Heart left ventricle (tissue), 16 donors: ENCODE results near the gene SLC66A2. TPM values are rescaled to one million over a fixed set of nuclear protein-coding genes. Genes with fewer than 3 reads are reported as not detected.
"Not testable (repeated sequence)": the region's sequence is repeated elsewhere in the genome, so short reads cannot be mapped to it uniquely, and the experiment has no call there.

Experiments used
- ATAC-seq, 4 donors: fragments of 200-7000 bp; cut with Tn5 transposase; one replicate each; pipeline ENCODE4 v1.9.1; 2020 to 2022; ENCODE audit warnings: moderate library complexity in 4 of 4, mild to moderate bottlenecking in 3 of 4, moderate number of reproducible peaks in 1 of 4
- DNase-seq, 5 donors: peaks; one replicate each; pipeline ENCODE4 v3.0.0-alpha.2; 2020
- H3K27ac ChIP-seq, 12 donors: fragments of 200-600 bp; sonication (generic) in 4 of 12; one replicate each; pipeline versions ENCODE4 v1.5.0 to v1.8.0; 2016 to 2022; ENCODE audit warnings: mild to moderate bottlenecking in 2 of 12
- H3K27me3 ChIP-seq, 9 donors: fragments of 200-600 bp; sonication (generic) in 2 of 9; one replicate each; pipeline versions ENCODE4 v1.5.1 to v1.8.0; 2016 to 2022; ENCODE audit warnings: mild to moderate bottlenecking in 3 of 9
- H3K36me3 ChIP-seq, 9 donors: fragments of 200-600 bp; sonication (generic) in 2 of 9; one replicate each; pipeline versions ENCODE4 v1.5.0 to v1.8.0; 2018 to 2022; ENCODE audit warnings: mild to moderate bottlenecking in 2 of 9
- H3K4me1 ChIP-seq, 12 donors: fragments of 200-600 bp; sonication (generic) in 4 of 12; one replicate each; pipeline versions ENCODE4 v1.5.0 to v1.8.0; 2016 to 2022; ENCODE audit warnings: mild to moderate bottlenecking in 3 of 12
- H3K4me3 ChIP-seq, 12 donors: fragments of 200-600 bp; sonication (generic) in 4 of 12; one replicate each; pipeline versions ENCODE4 v1.5.0 to v1.8.0; 2017 to 2022; ENCODE audit warnings: mild to moderate bottlenecking in 9 of 12, moderate library complexity in 4 of 12
- H3K9me3 ChIP-seq, 12 donors: fragments of 200-600 bp; sonication (generic) in 4 of 12; one replicate each; pipeline versions ENCODE4 v1.5.0 to v1.8.0; 2016 to 2022; ENCODE audit warnings: mild to moderate bottlenecking in 1 of 12
- POLR2A ChIP-seq, 2 donors: fragments of 450-650 bp; IDR thresholded peaks; one replicate each; pipeline ENCODE4 v1.6.1; 2017; ENCODE audit warnings: antibody characterized with exemption in 2 of 2, mild to moderate bottlenecking in 2 of 2, moderate library complexity in 2 of 2
- WGBS, 4 donors: extraction: QIAGEN DNeasy Blood & Tissue Kit in 2 of 4; methylation state at CpG; one replicate each; pipeline versions ENCODE4 v1.1.5 to v1.1.7; 2013 to 2018; 5-methylcytosine and 5-hydroxymethylcytosine counted together
- intact Hi-C, 10 donors: fragments of 100-400 bp; cut with DNase I; formaldehyde crosslinking; loops; one replicate each; pipeline versions ENCODE4 v1.11.1 to v1.14.2; 2022
- polyA plus RNA-seq, 2 donors: library from polyadenylated mRNA; stranded (reverse); fragments of 200-250 nt; gene quantifications; one replicate each; pipeline ENCODE4 v1.2.3, GENCODE V29; 2013
- total RNA-seq, 9 donors: library from RNA; depleted of rRNA in 2 of 9; stranded (reverse); fragments of >200 nt in 2 of 9; fragmentation: NEBNext Ultra II Directional in 3 of 9; extraction: Animal tissue kit (Norgen Biotek cat#: 25700) in 3 of 9; gene quantifications; one replicate each; pipeline versions ENCODE4 v1.1.0 to v1.2.4, GENCODE V29; 2016 to 2023
- TF ChIP-seq, protein P1 (sequence below), 12 donors: fragments of 200-600 bp; sonication (generic) in 4 of 12; IDR thresholded peaks; one replicate each; pipeline versions ENCODE4 v1.5.0 to v1.8.0; 2018 to 2022; ENCODE audit warnings: antibody characterized with exemption in 12 of 12, mild to moderate bottlenecking in 5 of 12
- donor health status: ischemic (EF 13 %, LVEDD 7.1; RV severe dilation, severe dysfunction).
- donor health status: healthy with polysubstance abuse.
- donor health status: DM: no; HTN: yes; CAD: no.
- donor health status: DM: no; HTN: no; CAD: no.
- donor health status: ischemic (EF 25% LVEDD 6.9; RV normal size, moderate dysfunction).
- donor health status: ischemic (EF 25% LVEDD 5.7; RV mildly dilated, moderate dysfunction).
- donor health status: healthy.
- donor health status: DM: yes; HTN: yes; CAD: no.
- donor health status: ischemic (EF 35%, LVEDD 5.7; RV mildly dilated, moderate dysfunction).
- donor health status: nonischemic (EF 11% LVEDD 7.7; RV severe dilation, severe dysfunction).
- donor health status: DM: yes; HTN: yes; CAD: no.
- donor health status: PGD.
- donor health status: ischemic (EF 29% LVEDD 5.4; RV normal size, mild dysfunction).
- donor health status: nonischemic (EF 23%, LVEDD 6.1; RV moderate dilation, normal function).

The SLC66A2 gene
- total and polyA plus RNA-seq, 11 donors = 19.7 to 33.4 (median 26.6) TPM

DNA sequence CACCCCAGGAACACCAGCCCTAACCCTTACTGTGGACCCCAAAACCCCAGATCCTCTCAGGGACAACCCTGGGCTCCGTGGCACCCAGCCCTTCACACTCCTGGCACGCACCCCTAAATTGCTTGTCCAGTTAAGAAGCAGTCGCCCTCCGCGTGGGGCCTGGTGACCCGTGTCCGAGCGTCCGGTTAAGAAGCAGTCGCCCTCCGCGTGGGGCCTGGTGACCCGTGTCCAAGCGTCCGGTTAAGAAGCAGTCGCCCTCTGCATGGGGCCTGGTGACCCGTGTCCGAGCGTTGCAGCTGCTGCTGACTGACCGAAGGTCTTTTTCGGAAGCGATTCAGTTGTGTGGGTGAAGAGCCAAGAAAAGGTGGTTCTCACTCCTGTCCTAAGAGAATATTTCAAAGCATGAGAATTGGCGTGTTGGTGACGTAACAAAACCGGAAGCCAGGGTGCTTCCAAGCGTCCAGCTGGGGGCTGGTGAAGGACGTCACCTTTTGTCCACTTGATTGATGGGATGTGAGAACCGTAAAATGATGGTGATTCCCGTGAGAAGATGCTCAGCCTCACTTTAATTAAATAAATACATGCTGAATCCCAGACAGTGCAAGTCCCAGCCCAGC is 83.2 kb downstream of the SLC66A2 start:
- peaks cover 0 to 1% (median 0%) of the 10 kb centered on the region in 12 donors for H3K9me3 ChIP-seq
- H3K27me3 ChIP-seq = peaks cover 0 to 27% (median 0%) of the 10 kb centered on the region in 9 donors
- TF ChIP-seq, protein P1, sequence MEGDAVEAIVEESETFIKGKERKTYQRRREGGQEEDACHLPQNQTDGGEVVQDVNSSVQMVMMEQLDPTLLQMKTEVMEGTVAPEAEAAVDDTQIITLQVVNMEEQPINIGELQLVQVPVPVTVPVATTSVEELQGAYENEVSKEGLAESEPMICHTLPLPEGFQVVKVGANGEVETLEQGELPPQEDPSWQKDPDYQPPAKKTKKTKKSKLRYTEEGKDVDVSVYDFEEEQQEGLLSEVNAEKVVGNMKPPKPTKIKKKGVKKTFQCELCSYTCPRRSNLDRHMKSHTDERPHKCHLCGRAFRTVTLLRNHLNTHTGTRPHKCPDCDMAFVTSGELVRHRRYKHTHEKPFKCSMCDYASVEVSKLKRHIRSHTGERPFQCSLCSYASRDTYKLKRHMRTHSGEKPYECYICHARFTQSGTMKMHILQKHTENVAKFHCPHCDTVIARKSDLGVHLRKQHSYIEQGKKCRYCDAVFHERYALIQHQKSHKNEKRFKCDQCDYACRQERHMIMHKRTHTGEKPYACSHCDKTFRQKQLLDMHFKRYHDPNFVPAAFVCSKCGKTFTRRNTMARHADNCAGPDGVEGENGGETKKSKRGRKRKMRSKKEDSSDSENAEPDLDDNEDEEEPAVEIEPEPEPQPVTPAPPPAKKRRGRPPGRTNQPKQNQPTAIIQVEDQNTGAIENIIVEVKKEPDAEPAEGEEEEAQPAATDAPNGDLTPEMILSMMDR (IDR thresholded peaks at IDR 0.05) = no peak
- TF ChIP-seq POLR2A (IDR thresholded peaks at IDR 0.05) = no peak
- H3K4me3 ChIP-seq = no peak overlapping the region
- H3K27ac ChIP-seq = no peak overlapping the region
- no peaks in the 10 kb centered on the region for H3K4me1 ChIP-seq
- ATAC-seq (no peak), DNase-seq (no peak)
- intact Hi-C loops = no loop called here
- 89 to 93% (median 92%) methylated on average over 26 to 29 of the region's 29 CpGs for WGBS, 4 donors
- H3K36me3 ChIP-seq = no peaks in the 10 kb centered on the region

DNA sequence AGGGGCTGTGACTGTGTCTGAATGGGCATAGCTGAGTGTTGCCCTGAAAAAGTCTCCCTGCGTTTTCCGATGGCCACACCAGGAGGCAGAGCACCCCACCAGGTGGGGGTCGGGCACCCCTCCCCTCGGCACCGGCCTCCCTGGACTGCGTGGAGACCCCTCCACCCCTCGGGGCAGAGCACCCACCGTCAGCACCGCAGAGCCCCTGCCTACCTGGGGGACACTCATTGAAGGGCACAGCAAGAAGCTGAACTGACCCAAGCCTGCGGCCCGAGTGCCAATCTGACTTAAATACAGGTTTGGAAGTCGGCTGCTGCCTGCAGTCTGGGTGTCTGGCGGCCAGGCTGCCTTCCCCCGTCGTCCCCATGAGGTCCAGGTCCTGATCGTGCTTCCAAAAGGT is 83.8 kb downstream of the SLC66A2 start:
- no peak for TF ChIP-seq POLR2A (IDR thresholded peaks at IDR 0.05)
- TF ChIP-seq, protein P1 (IDR thresholded peaks at IDR 0.05) = no peak
- WGBS, 4 donors = 80 to 83% (median 81%) methylated on average over 7 to 16 of the region's 16 CpGs
- Histone ChIP-seq H3K9me3 (peaks cover 0 to 7% (median 0%) of the 10 kb centered on the region in 12 donors), H3K4me3 (no peak overlapping the region), H3K4me1 (no peaks in the 10 kb centered on the region), H3K27ac (no peak overlapping the region), H3K27me3 (peaks cover 0 to 29% (median 4%) of the 10 kb centered on the region in 9 donors), H3K36me3 (no peaks in the 10 kb centered on the region)
- DNase-seq (no peak), ATAC-seq (no peak)
- intact Hi-C loops = no loop called here

DNA sequence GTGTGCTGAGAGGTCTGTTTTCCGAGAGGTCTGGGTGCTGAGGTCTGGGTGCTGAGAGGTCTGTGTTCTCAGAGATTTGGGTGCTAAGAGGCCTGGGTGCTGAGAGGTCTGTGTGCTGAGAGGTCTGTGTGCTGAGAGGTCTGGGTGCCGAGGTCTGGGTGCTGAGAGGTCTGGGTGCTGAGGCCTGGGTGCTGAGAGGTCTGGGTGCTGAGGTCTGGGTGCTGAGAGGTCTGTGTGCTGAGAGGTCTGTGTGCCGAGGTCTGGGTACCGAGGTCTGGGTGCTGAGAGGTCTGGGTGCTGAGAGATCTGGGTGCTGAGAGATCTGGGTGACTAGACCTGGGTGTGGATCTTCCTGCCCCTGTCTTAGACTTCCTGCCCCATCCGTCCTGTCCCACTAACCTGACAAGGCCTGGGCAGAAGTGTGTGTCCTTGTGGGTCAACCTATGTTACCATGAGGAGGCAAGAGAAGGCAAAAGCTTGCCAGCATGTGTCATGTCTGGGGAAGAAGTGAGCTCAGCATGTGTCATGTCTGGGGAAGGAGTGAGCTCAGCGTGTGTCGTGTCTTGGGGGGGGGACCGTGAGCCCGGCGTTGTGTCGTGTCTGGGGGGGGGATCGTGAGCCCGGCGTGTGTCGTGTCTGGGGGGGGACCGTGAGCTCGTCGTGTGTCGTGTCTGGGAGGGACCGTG is 84.4 kb downstream of the SLC66A2 start:
- TF ChIP-seq POLR2A (IDR thresholded peaks at IDR 0.05) = no peak
- TF ChIP-seq, protein P1 (IDR thresholded peaks at IDR 0.05) = no peak
- Histone ChIP-seq H3K4me3 (no peak overlapping the region), H3K4me1 (no peaks in the 10 kb centered on the region), H3K36me3 (no peaks in the 10 kb centered on the region), H3K27ac (no peak overlapping the region), H3K27me3 (peaks cover 0 to 30% (median 4%) of the 10 kb centered on the region in 9 donors), H3K9me3 (peaks cover 0 to 14% (median under 1%) of the 10 kb centered on the region in 12 donors)
- ATAC-seq (no peak), DNase-seq (no peak)
- WGBS, 4 donors = 83 to 88% (median 87%) methylated on average over 20 of the region's 20 CpGs
- intact Hi-C loops = no loop called here

DNA sequence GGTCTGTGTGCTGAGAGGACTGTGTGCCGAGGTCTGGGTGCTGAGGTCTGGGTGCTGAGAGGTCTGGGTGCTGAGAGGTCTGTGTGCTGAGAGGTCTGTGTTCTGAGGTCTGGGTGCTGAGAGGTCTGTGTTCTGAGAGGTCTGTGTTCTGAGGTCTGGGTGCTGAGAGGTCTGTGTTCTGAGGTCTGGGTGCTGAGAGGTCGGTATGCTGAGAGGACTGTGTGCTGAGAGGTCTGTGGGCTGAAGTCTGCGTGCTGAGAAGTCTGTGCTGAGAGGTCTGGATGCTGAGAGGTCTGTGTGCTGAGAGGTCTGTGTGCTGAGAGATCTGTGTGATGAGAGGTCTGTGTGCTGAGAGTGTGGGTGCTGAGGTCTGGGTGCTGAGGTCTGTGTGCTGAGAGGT is 85.5 kb downstream of the SLC66A2 start:
- Histone ChIP-seq H3K9me3 (peaks cover 0 to 22% (median 8%) of the 10 kb centered on the region in 12 donors), H3K27me3 (peaks cover 0 to 28% (median 2%) of the 10 kb centered on the region in 9 donors)
- H3K4me3 ChIP-seq, H3K36me3 ChIP-seq, ATAC-seq, H3K4me1 ChIP-seq, H3K27ac ChIP-seq, intact Hi-C loops, DNase-seq: not testable (repeated sequence)
- WGBS, 4 donors = 36 to 50% (median 45%) methylated on average over 3 of the region's 3 CpGs

DNA sequence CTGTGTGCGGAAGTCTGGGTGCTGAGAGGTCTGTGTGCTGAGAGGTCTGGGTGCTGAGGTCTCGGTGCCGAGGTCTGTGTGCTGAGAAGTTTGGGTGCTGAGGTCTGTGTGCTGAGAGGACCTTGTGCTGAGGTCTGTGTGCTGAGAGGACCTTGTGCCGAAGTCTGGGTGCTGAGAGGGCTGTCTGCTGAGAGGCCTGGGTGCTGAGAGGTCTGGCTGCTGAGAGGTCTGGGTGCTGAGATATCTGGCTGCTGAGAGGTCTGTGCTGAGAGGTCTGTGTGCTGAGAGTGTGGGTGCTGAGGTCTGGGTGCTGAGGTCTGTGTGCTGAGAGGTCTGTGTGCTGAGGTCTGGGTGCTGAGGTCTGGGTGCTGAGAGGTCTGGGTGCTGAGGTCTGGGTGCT is 86.5 kb downstream of the SLC66A2 start:
- intact Hi-C loops, H3K4me3 ChIP-seq, ATAC-seq, H3K4me1 ChIP-seq, H3K36me3 ChIP-seq, DNase-seq, H3K27ac ChIP-seq: not testable (repeated sequence)
- WGBS, 4 donors = 78 to 98% (median 90%) methylated on average over 1 to 4 of the region's 4 CpGs
- Histone ChIP-seq H3K9me3 (peaks cover 0 to 22% (median 8%) of the 10 kb centered on the region in 12 donors), H3K27me3 (peaks cover 0 to 29% (median 0%) of the 10 kb centered on the region in 9 donors)
